Measurements from ENCODE around the gene ELOVL7. TPM values are rescaled to one million over a fixed set of nuclear protein-coding genes. Genes with fewer than 3 reads are reported as not detected.

The ELOVL7 gene
- total RNA-seq, 1 experiment from 2014 or later: 20.0 TPM

- no peaks in the 10 kb centered on the region for H3K79me2 ChIP-seq (ENCODE audit: insufficient read depth, low read length)
- no peaks in the 10 kb centered on the region for H3K9me2 ChIP-seq (ENCODE audit: insufficient read depth)
- BruUV-seq (replicated peaks): no TSS peak
- H3K4me2 ChIP-seq (ENCODE audit: low read length): no peak overlapping the region
- ChIA-PET CTCF (no interaction called here), RAD21 (ENCODE audit: low non-redundant PET in 1 of 2, low total read pairs in 2 of 2, uncharacterized antibody in 2 of 2, unreplicated experiment in 2 of 2) (no interaction called here), POLR2A (no interaction called here)
- no peak for TF ChIP-seq POLR2AphosphoS5 (IDR thresholded peaks at IDR 0.05; ENCODE audit: low read depth, low read length)
- TF ChIP-seq YY1 (IDR thresholded peaks at IDR 0.05; ENCODE audit: extremely low read depth, insufficient replicate concordance, low read depth, low read length): no peak
- TF ChIP-seq SRF (IDR thresholded peaks at IDR 0.05; ENCODE audit: low read depth): no peak
- TF ChIP-seq ZBTB33 (IDR thresholded peaks at IDR 0.05; ENCODE audit: extremely low read depth, insufficient replicate concordance, low read length): no peak
- no peak for TF ChIP-seq POLR2A (IDR thresholded peaks at IDR 0.05; ENCODE audit: borderline replicate concordance, extremely low read depth, insufficient read depth, insufficient read length)
- TF ChIP-seq REST (IDR thresholded peaks at IDR 0.05; ENCODE audit: low read depth): no peak
- no peak for TF ChIP-seq EZH2 (IDR thresholded peaks at IDR 0.05)
- TF ChIP-seq, protein P1, sequence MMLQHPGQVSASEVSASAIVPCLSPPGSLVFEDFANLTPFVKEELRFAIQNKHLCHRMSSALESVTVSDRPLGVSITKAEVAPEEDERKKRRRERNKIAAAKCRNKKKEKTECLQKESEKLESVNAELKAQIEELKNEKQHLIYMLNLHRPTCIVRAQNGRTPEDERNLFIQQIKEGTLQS (IDR thresholded peaks at IDR 0.05): no peak
- TF ChIP-seq, protein P2, sequence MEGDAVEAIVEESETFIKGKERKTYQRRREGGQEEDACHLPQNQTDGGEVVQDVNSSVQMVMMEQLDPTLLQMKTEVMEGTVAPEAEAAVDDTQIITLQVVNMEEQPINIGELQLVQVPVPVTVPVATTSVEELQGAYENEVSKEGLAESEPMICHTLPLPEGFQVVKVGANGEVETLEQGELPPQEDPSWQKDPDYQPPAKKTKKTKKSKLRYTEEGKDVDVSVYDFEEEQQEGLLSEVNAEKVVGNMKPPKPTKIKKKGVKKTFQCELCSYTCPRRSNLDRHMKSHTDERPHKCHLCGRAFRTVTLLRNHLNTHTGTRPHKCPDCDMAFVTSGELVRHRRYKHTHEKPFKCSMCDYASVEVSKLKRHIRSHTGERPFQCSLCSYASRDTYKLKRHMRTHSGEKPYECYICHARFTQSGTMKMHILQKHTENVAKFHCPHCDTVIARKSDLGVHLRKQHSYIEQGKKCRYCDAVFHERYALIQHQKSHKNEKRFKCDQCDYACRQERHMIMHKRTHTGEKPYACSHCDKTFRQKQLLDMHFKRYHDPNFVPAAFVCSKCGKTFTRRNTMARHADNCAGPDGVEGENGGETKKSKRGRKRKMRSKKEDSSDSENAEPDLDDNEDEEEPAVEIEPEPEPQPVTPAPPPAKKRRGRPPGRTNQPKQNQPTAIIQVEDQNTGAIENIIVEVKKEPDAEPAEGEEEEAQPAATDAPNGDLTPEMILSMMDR (IDR thresholded peaks at IDR 0.05 in 2 of 3, conservative IDR thresholded peaks at IDR 0.05 in 1 of 3; ENCODE audit: borderline replicate concordance in 1 of 3, insufficient read depth in 1 of 3, low read depth in 2 of 3, low read length in 2 of 3): no peak
- no peak for TF ChIP-seq ZFX (IDR thresholded peaks at IDR 0.05)
- no peak for TF ChIP-seq ZNF274 (IDR thresholded peaks at IDR 0.05; ENCODE audit: low read depth, low read length)
- no peak for TF ChIP-seq TCF7L2 (IDR thresholded peaks at IDR 0.05; ENCODE audit: borderline replicate concordance, extremely low read depth, insufficient read depth, insufficient read length)
- TF ChIP-seq CEBPB (IDR thresholded peaks at IDR 0.05; ENCODE audit: low read depth): no peak
- TF ChIP-seq SP1 (IDR thresholded peaks at IDR 0.05; ENCODE audit: low read depth): no peak
- TF ChIP-seq FOSL1 (IDR thresholded peaks at IDR 0.05; ENCODE audit: low read depth): no peak
- TF ChIP-seq CBX3 (IDR thresholded peaks at IDR 0.05; ENCODE audit: low read depth): no peak
- TF ChIP-seq SIN3A (IDR thresholded peaks at IDR 0.05; ENCODE audit: low read depth): no peak
- no peak for TF ChIP-seq ELF1 (IDR thresholded peaks at IDR 0.05; ENCODE audit: borderline replicate concordance, low read depth)
- no peak for TF ChIP-seq MAX (IDR thresholded peaks at IDR 0.05)
- H3K9ac ChIP-seq (ENCODE audit: low read length): no peak overlapping the region
- no peak overlapping the region for H3K27ac ChIP-seq (ENCODE audit: low read depth, low read length)
- H4K20me1 ChIP-seq (ENCODE audit: insufficient read depth): no peaks in the 10 kb centered on the region
- ATAC-seq (no peak), DNase-seq (ENCODE audit: low read depth, low spot score) (no peak)
- no peaks in the 10 kb centered on the region for H3K4me1 ChIP-seq (ENCODE audit: control insufficient read depth in 1 of 2, insufficient read depth in 2 of 2, low read length in 2 of 2)
- intact Hi-C loops (cut with micrococcal nuclease): no loop called here
- 0 out of 4 replicates have a peak, but pooled peaks cover 0 to 3% of the 10 kb centered on the region in 2 experiments for H3K9me3 ChIP-seq (ENCODE audit: control insufficient read depth in 1 of 2, insufficient read depth in 1 of 2, low read depth in 1 of 2, low read length in 2 of 2)
- no peak overlapping the region for H3K4me3 ChIP-seq (replicated peaks in 1 of 2; ENCODE audit: low read depth in 1 of 2, low read length in 2 of 2)
- H3K27me3 ChIP-seq (ENCODE audit: insufficient read depth, low read length): no peaks in the 10 kb centered on the region
- H3K36me3 ChIP-seq (ENCODE audit: control insufficient read depth in 1 of 2, insufficient read depth in 2 of 2, low read length in 2 of 2): no peaks in the 10 kb centered on the region
- no peak overlapping the region for H2AFZ ChIP-seq (ENCODE audit: low read depth, low read length, poor library complexity, severe bottlenecking)
Observed at GRCh38 chr5:60743511-60744314, 100.4 kb downstream of the ELOVL7 start.
